Duodenal mucosa (tissue), 2 donors: Measurements from ENCODE around the gene ZNF578.
"Not testable (repeated sequence)": the region's sequence is repeated elsewhere in the genome, so short reads cannot be mapped to it uniquely, and the experiment has no call there.

Experiments used
- H3K27ac ChIP-seq: one replicate; pipeline ENCODE4 v1.7.0; 2013; ENCODE audit warnings: low read depth, low read length
- H3K27me3 ChIP-seq, 2 donors: one replicate each; pipeline ENCODE4 v1.7.0; 2013; ENCODE audit warnings: low read length in 2 of 2, control low read depth in 1 of 2; ENCODE audit not compliant: insufficient read depth in 2 of 2, control insufficient read depth in 1 of 2
- H3K36me3 ChIP-seq, 2 donors: one replicate each; pipeline ENCODE4 v1.7.0; 2013; ENCODE audit warnings: low read length in 2 of 2, control low read depth in 1 of 2; ENCODE audit not compliant: insufficient read depth in 2 of 2, control insufficient read depth in 1 of 2
- H3K4me1 ChIP-seq, 2 donors: one replicate each; pipeline ENCODE4 v1.7.0; 2013; ENCODE audit warnings: low read length in 2 of 2, control low read depth in 1 of 2; ENCODE audit not compliant: insufficient read depth in 2 of 2, control insufficient read depth in 1 of 2
- H3K4me3 ChIP-seq, 2 donors: one replicate each; pipeline ENCODE4 v1.7.0; 2013; ENCODE audit warnings: low read length in 2 of 2, low read depth in 1 of 2
- H3K9ac ChIP-seq, 2 donors: one replicate each; pipeline ENCODE4 v1.7.0; 2013; ENCODE audit warnings: low read length in 2 of 2, low read depth in 1 of 2
- H3K9me3 ChIP-seq, 2 donors: one replicate each; pipeline ENCODE4 v1.7.0; 2013; ENCODE audit warnings: low read length in 2 of 2, control low read depth in 1 of 2; ENCODE audit not compliant: control insufficient read depth in 1 of 2

The ZNF578 gene

GRCh38 chr19:52474351-52475127, 21.2 kb downstream of the ZNF578 start:
- Histone ChIP-seq H3K4me1 (no peaks in the 10 kb centered on the region), H3K27me3 (no peaks in the 10 kb centered on the region), H3K36me3 (no peaks in the 10 kb centered on the region), H3K9ac (no peak overlapping the region), H3K27ac (no peak overlapping the region), H3K4me3 (no peak overlapping the region), H3K9me3 (peaks cover 85 to 89% of the 10 kb centered on the region in 2 donors)

- H3K36me3 ChIP-seq, H3K9ac ChIP-seq, H3K4me1 ChIP-seq, H3K27me3 ChIP-seq, H3K27ac ChIP-seq, H3K4me3 ChIP-seq: not testable (repeated sequence)
- H3K9me3 ChIP-seq, result peaks cover 37 to 43% of the 10 kb centered on the region in 2 donors
Observed at GRCh38 chr19:52484111-52484743, 30.9 kb downstream of the ZNF578 start.

- H3K9ac ChIP-seq, H3K36me3 ChIP-seq, H3K27me3 ChIP-seq, H3K4me1 ChIP-seq, H3K4me3 ChIP-seq, H3K27ac ChIP-seq: not testable (repeated sequence)
- H3K9me3 ChIP-seq, result peaks cover 33 to 39% of the 10 kb centered on the region in 2 donors
Observed at GRCh38 chr19:52485064-52485463, 31.7 kb downstream of the ZNF578 start.

GRCh38 chr19:52485561-52486240, 32.3 kb downstream of the ZNF578 start:
- H3K4me3 ChIP-seq, H3K9ac ChIP-seq, H3K27me3 ChIP-seq, H3K36me3 ChIP-seq, H3K4me1 ChIP-seq, H3K27ac ChIP-seq: not testable (repeated sequence)
- H3K9me3 ChIP-seq, result peaks cover 33 to 35% of the 10 kb centered on the region in 2 donors

GRCh38 chr19:52492201-52492993, 39.0 kb downstream of the ZNF578 start:
- Histone ChIP-seq H3K9me3 (peaks cover 8 to 20% of the 10 kb centered on the region in 2 donors), H3K27me3 (no peaks in the 10 kb centered on the region), H3K4me3 (no peak overlapping the region), H3K27ac (no peak overlapping the region), H3K36me3 (no peaks in the 10 kb centered on the region), H3K4me1 (no peaks in the 10 kb centered on the region), H3K9ac (no peak overlapping the region)

GRCh38 chr19:52492994-52493470, 39.7 kb downstream of the ZNF578 start:
- Histone ChIP-seq H3K4me1 (no peaks in the 10 kb centered on the region), H3K36me3 (no peaks in the 10 kb centered on the region), H3K9me3 (peaks cover 8 to 16% of the 10 kb centered on the region in 2 donors), H3K4me3 (no peak overlapping the region), H3K27me3 (no peaks in the 10 kb centered on the region), H3K9ac (no peak overlapping the region), H3K27ac (no peak overlapping the region)

GRCh38 chr19:52494518-52494917, 41.2 kb downstream of the ZNF578 start:
- no peaks in the 10 kb centered on the region for H3K27me3 ChIP-seq
- H3K9me3 ChIP-seq, result peaks cover 6 to 17% of the 10 kb centered on the region in 2 donors
- no peak overlapping the region for H3K4me3 ChIP-seq
- no peak overlapping the region for H3K9ac ChIP-seq
- H3K4me1 ChIP-seq, result no peaks in the 10 kb centered on the region
- H3K36me3 ChIP-seq, result no peaks in the 10 kb centered on the region
- no peak overlapping the region for H3K27ac ChIP-seq

GRCh38 chr19:52498571-52498970, 45.2 kb downstream of the ZNF578 start:
- H3K27ac ChIP-seq, result no peak overlapping the region
- H3K36me3 ChIP-seq, result peaks cover 0 to 6% of the 10 kb centered on the region in 2 donors
- H3K4me1 ChIP-seq, result no peaks in the 10 kb centered on the region
- H3K4me3 ChIP-seq, result no peak overlapping the region
- peaks cover 9 to 18% of the 10 kb centered on the region in 2 donors for H3K9me3 ChIP-seq
- H3K27me3 ChIP-seq, result no peaks in the 10 kb centered on the region
- no peak overlapping the region for H3K9ac ChIP-seq

- not testable (repeated sequence) for H3K4me1 ChIP-seq, H3K4me3 ChIP-seq, H3K36me3 ChIP-seq, H3K27ac ChIP-seq, H3K9ac ChIP-seq, H3K27me3 ChIP-seq
- H3K9me3 ChIP-seq, result peaks cover 9 to 18% of the 10 kb centered on the region in 2 donors
Observed at GRCh38 chr19:52500474-52500873, 47.1 kb downstream of the ZNF578 start.
